SU-DHL-6 (cell line): ENCODE results near the gene CDH1.

ENCODE experiments used
- CTCF ChIP-seq: fragments of 200-600 bp; sonication (generic); IDR thresholded peaks from one replicate; pipeline ENCODE4 v1.5.1; 2017; ENCODE audit warnings: antibody characterized with exemption, mild to moderate bottlenecking, low read length, moderate library complexity; ENCODE audit not compliant: insufficient read depth, poor library complexity, severe bottlenecking
- EZH2phosphoT487 ChIP-seq: fragments of 200-600 bp; sonication (generic), shearing (Covaris generic); conservative IDR thresholded peaks from 2 replicates; pipeline ENCODE4 v1.6.1; 2018; ENCODE audit warnings: mild to moderate bottlenecking, antibody characterized with exemption, low read length, moderate library complexity, mixed read lengths

- TF ChIP-seq CTCF (no peak), EZH2phosphoT487 (no peak)
These were observed 19.4 kb upstream of the CDH1 start for GRCh38 chr16:68717684-68718083.
